Measurements from ENCODE around the gene ZNF165.
"Not testable (repeated sequence)": the region's sequence is repeated elsewhere in the genome, so short reads cannot be mapped to it uniquely, and the experiment has no call there.

The ZNF165 gene

DNA sequence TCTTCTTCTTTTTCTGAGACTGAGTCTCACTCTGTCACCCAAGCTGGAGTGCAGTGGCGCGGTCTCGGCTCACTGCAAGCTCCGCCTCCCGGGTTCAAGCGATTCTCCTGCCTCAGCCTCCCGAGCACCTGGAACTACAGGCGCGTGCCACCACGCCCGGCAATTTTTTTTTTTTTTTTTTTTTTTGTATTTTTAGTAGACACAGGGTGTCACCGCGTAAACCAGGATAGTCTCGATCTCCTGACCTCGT lies at the start of gene ZNF165:
ZNF165 (plus strand) TSS at position 188 of the 250 bp plus-strand sequence. CDS start 4,913 bp downstream, outside the sequence.
- peak within 1 kb of the TSS; percentile 85 to 94 for H3K9ac ChIP-seq (ENCODE audit: low read length in 2 of 2)
- H3K27me3 ChIP-seq (ENCODE audit: control insufficient read depth in 1 of 2, insufficient read depth in 2 of 2, low read length in 2 of 2); H3K4me1 ChIP-seq (ENCODE audit: control insufficient read depth, insufficient read depth, low read length); H3K9me3 ChIP-seq (ENCODE audit: control insufficient read depth in 2 of 2, low read length in 2 of 2); H3K36me3 ChIP-seq (ENCODE audit: control insufficient read depth in 2 of 2, insufficient read depth in 2 of 2, low read length in 2 of 2): not testable (repeated sequence)
- peak within 1 kb of the TSS; percentile 89 to 98 for H3K4me3 ChIP-seq (ENCODE audit: low read length in 2 of 2)
- peak within 1 kb of the TSS; percentile 91 for H3K27ac ChIP-seq (ENCODE audit: low read length)

DNA sequence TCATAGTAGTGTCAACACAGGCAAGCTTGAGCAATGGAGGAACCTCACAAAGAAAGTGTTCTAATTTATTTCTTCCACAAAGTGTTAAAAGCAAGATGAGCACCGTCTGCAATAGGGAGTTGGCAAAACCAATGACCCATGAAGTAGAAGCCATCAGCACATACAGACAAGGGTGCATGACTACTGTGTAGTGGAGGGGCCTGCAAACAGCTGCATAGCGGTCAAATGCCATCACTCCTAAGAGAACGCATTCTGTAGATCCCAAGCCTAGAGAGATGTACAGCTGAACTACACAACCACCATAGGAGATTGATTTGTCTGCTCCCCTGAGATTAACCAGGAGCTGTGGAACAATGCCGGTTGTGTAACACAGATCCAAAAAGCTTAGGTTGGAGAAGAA lies 26.8 kb upstream of the ZNF165 start:
- H3K36me3 ChIP-seq (ENCODE audit: control insufficient read depth in 2 of 2, insufficient read depth in 2 of 2, low read length in 2 of 2) = no peaks in the 10 kb centered on the region
- no peak overlapping the region for H3K4me3 ChIP-seq (ENCODE audit: low read length in 2 of 2)
- H3K27ac ChIP-seq (ENCODE audit: low read length) = no peak overlapping the region
- no peaks in the 10 kb centered on the region for H3K9me3 ChIP-seq (ENCODE audit: control insufficient read depth in 2 of 2, low read length in 2 of 2)
- H3K4me1 ChIP-seq (ENCODE audit: control insufficient read depth, insufficient read depth, low read length) = no peaks in the 10 kb centered on the region
- H3K27me3 ChIP-seq (ENCODE audit: control insufficient read depth in 1 of 2, insufficient read depth in 2 of 2, low read length in 2 of 2) = no peaks in the 10 kb centered on the region
- H3K9ac ChIP-seq (ENCODE audit: low read length in 2 of 2) = no peak overlapping the region

DNA sequence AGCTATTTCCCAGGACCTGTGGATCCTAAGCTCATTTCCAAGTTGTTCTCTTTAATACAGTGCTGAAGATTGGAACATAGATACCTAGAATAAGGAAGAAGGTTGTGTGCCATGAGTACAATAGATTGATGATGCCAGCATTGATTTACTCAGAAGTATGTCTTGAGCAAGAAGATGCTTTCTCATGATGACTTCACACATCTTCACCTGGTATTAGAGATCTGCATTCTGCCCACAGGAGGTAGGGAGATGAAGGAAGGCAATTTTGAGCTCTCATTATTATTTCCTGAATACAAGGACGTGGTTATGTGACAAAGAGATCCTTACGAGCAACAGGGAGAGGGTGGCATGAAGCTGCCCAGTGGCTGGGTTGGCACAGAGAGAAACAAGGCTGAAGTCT lies 20.0 kb upstream of the ZNF165 start:
- Histone ChIP-seq H3K9ac (ENCODE audit: low read length in 2 of 2) (no peak overlapping the region), H3K27me3 (ENCODE audit: control insufficient read depth in 1 of 2, insufficient read depth in 2 of 2, low read length in 2 of 2) (no peaks in the 10 kb centered on the region), H3K9me3 (ENCODE audit: control insufficient read depth in 2 of 2, low read length in 2 of 2) (no peaks in the 10 kb centered on the region), H3K27ac (ENCODE audit: low read length) (no peak overlapping the region), H3K4me3 (ENCODE audit: low read length in 2 of 2) (no peak overlapping the region), H3K4me1 (ENCODE audit: control insufficient read depth, insufficient read depth, low read length) (no peaks in the 10 kb centered on the region), H3K36me3 (ENCODE audit: control insufficient read depth in 2 of 2, insufficient read depth in 2 of 2, low read length in 2 of 2) (no peaks in the 10 kb centered on the region)

DNA sequence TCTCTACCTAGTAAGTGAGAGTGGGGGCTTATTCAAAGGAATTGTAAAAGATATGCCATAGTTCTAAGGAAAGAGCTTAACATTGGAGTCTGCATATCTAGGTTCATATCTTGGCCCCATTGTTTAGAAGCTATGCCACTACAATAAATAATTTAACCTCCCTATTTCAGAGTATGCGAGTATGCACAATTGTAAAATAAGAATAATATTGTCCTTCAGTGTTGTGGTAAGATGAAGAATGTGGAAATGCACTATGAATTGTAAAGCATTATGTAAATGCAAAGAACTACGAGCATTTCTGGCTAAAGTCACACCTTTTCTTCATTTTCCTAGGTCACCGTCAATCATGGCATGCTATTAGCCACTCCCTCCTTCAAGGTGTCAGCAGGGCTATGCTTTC lies 16.1 kb upstream of the ZNF165 start:
- H3K4me1 ChIP-seq (ENCODE audit: control insufficient read depth, insufficient read depth, low read length) = no peaks in the 10 kb centered on the region

DNA sequence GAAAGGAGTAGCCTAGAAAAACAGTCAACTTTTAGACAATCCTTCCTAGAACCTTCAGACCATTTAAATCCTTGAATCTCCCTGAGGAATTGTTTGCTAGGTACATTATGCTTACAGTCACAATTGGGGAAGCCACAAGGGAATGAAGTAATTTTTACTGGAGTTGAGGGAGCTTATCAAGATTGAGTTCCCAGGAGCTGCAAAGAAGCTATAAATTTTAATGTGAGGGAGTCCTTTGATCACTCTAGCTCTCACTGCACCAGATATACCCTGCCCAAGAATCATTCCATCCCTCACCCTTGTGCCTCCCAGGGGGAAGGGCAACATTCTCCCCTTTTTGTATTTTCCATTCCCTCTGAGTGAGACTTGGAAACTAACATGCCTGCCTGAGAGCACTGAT lies 12.3 kb upstream of the ZNF165 start:
- Histone ChIP-seq H3K9me3 (ENCODE audit: control insufficient read depth in 2 of 2, low read length in 2 of 2) (no peaks in the 10 kb centered on the region), H3K9ac (ENCODE audit: low read length in 2 of 2) (no peak overlapping the region), H3K27ac (ENCODE audit: low read length) (no peak overlapping the region), H3K36me3 (ENCODE audit: control insufficient read depth in 2 of 2, insufficient read depth in 2 of 2, low read length in 2 of 2) (no peaks in the 10 kb centered on the region), H3K4me3 (ENCODE audit: low read length in 2 of 2) (no peak overlapping the region), H3K27me3 (ENCODE audit: control insufficient read depth in 1 of 2, insufficient read depth in 2 of 2, low read length in 2 of 2) (peaks cover 0 to 3% of the 10 kb centered on the region in 2 donors), H3K4me1 (ENCODE audit: control insufficient read depth, insufficient read depth, low read length) (no peaks in the 10 kb centered on the region)

More for the DNA sequence above, 16.1 kb upstream of the ZNF165 start:
- no peaks in the 10 kb centered on the region for H3K9me3 ChIP-seq (ENCODE audit: control insufficient read depth in 2 of 2, low read length in 2 of 2)
- H3K36me3 ChIP-seq (ENCODE audit: control insufficient read depth in 2 of 2, insufficient read depth in 2 of 2, low read length in 2 of 2) = no peaks in the 10 kb centered on the region
- H3K4me3 ChIP-seq (ENCODE audit: low read length in 2 of 2) = no peak overlapping the region
- H3K27ac ChIP-seq (ENCODE audit: low read length) = no peak overlapping the region
- H3K27me3 ChIP-seq (ENCODE audit: control insufficient read depth in 1 of 2, insufficient read depth in 2 of 2, low read length in 2 of 2) = no peaks in the 10 kb centered on the region
- H3K9ac ChIP-seq (ENCODE audit: low read length in 2 of 2) = no peak overlapping the region

DNA sequence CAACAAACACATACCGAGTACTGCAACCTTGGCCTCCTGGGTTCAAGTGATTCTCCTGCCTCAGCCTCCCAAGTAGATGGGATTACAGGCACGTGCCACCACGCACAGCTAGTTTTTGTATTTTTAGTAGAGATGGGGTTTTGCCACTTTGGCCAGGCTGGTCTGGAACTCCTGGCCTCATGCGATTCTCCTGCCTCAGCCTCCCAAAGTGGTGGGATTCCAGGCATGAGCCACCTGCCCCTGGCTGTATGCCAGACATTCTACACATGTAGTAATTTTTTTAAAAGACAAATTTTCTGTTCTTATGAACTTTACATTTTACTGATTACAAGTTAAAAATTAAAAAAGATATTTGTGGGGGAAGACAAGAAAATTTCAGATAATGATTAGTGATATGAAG lies 9.4 kb upstream of the ZNF165 start:
- not testable (repeated sequence) for H3K27me3 ChIP-seq (ENCODE audit: control insufficient read depth in 1 of 2, insufficient read depth in 2 of 2, low read length in 2 of 2); H3K4me1 ChIP-seq (ENCODE audit: control insufficient read depth, insufficient read depth, low read length); H3K9ac ChIP-seq (ENCODE audit: low read length in 2 of 2); H3K36me3 ChIP-seq (ENCODE audit: control insufficient read depth in 2 of 2, insufficient read depth in 2 of 2, low read length in 2 of 2); H3K9me3 ChIP-seq (ENCODE audit: control insufficient read depth in 2 of 2, low read length in 2 of 2); H3K4me3 ChIP-seq (ENCODE audit: low read length in 2 of 2); H3K27ac ChIP-seq (ENCODE audit: low read length)

DNA sequence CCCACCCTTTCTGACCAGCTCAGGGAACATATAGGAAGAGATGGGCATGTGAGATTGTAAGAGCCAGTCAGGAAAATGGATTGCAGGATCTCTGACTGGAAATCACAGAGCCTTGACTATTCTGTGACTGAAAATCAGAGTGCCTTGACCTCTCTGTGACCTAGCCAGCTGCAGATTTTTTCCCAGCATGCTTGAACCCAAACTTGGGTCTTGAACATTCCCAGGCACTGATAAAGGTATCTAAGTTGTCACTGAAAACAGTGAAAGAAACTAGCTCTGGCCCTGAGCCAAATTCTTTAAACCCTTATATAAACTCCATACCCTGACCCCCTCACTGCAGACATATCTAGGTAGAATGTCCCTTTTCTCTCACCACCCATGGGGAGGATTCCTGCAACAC lies 2.3 kb upstream of the ZNF165 start:
- no peaks in the 10 kb centered on the region for H3K9me3 ChIP-seq (ENCODE audit: control insufficient read depth in 2 of 2, low read length in 2 of 2)

DNA sequence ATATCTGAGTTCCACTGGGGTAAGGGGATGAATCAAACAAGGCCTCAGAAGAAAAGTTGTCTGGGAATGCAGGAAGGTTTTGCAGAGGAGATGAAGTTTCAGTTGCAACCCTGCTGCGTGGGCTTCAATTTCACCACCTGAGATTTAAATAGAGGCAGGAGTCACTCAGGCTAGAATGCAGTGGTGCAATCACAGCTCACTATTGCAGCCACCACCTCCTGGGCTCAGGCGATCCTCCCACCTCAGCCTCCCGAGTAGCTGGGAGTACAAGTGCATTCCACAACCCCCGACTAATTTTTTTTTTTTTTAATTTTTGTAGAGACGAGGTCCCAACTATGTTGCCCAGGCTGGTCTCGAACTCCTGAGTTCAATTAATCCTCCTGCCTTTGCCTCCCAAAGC lies 1.5 kb upstream of the ZNF165 start:
- Histone ChIP-seq H3K27ac (ENCODE audit: low read length) (no peak overlapping the region), H3K27me3 (ENCODE audit: control insufficient read depth in 1 of 2, insufficient read depth in 2 of 2, low read length in 2 of 2) (no peaks in the 10 kb centered on the region), H3K4me1 (ENCODE audit: control insufficient read depth, insufficient read depth, low read length) (peaks cover 9% of the 10 kb centered on the region), H3K9me3 (ENCODE audit: control insufficient read depth in 2 of 2, low read length in 2 of 2) (no peaks in the 10 kb centered on the region), H3K36me3 (ENCODE audit: control insufficient read depth in 2 of 2, insufficient read depth in 2 of 2, low read length in 2 of 2) (no peaks in the 10 kb centered on the region), H3K9ac (ENCODE audit: low read length in 2 of 2) (no peak overlapping the region), H3K4me3 (ENCODE audit: low read length in 2 of 2) (no peak overlapping the region)

More for the DNA sequence above, 2.3 kb upstream of the ZNF165 start:
- no peak overlapping the region for H3K4me3 ChIP-seq (ENCODE audit: low read length in 2 of 2)
- H3K27ac ChIP-seq (ENCODE audit: low read length) = no peak overlapping the region
- no peak overlapping the region for H3K9ac ChIP-seq (ENCODE audit: low read length in 2 of 2)
- no peaks in the 10 kb centered on the region for H3K27me3 ChIP-seq (ENCODE audit: control insufficient read depth in 1 of 2, insufficient read depth in 2 of 2, low read length in 2 of 2)
- no peaks in the 10 kb centered on the region for H3K36me3 ChIP-seq (ENCODE audit: control insufficient read depth in 2 of 2, insufficient read depth in 2 of 2, low read length in 2 of 2)
- peaks cover 9% of the 10 kb centered on the region for H3K4me1 ChIP-seq (ENCODE audit: control insufficient read depth, insufficient read depth, low read length)

DNA sequence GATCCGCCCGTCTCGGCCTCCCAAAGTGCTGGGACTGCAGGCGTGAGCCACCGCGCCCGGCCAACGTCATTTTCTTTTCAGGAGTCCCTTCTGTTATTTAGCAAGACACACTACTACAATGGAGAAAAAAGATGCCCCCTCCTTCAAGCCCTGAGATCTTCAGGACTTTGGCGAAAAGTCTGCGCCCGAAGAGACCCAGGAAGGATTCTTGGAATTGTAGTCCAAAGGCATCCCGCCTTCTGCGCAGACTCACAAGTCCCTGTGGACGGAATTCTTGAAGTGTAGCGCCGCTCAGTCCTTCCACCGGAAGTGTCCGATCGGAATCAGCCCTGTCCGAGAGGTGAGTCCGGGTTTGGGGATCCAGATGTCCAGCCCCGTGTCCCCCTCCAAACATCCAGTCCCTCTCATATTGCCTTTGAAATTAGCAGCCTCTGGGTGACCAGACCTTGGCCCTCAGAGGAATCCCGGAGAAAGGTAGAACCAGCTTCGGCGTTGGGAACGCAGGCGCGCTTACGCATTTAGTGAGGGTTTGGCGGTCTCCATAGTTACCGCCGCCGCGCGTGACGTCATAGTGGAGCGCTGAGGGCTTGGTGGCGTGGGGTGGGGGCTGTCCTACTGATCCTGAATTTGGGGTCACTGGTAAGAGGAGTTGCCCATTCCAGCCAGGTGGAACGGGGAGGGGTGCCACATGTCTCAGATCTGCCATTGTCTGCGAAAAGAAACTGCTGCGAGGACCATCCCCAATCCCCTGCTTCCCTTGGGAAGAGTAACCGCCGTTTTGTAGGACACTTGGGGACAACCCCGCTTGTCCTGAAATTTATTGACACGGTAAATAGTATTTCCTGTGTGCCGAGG lies 490 bp downstream of the ZNF165 start:
- Histone ChIP-seq H3K27me3 (ENCODE audit: control insufficient read depth in 1 of 2, insufficient read depth in 2 of 2, low read length in 2 of 2) (no peaks in the 10 kb centered on the region), H3K27ac (ENCODE audit: low read length) (peak overlapping the region; percentile 91), H3K9ac (ENCODE audit: low read length in 2 of 2) (peak overlapping the region; percentile 85 to 94), H3K9me3 (ENCODE audit: control insufficient read depth in 2 of 2, low read length in 2 of 2) (no peaks in the 10 kb centered on the region), H3K4me1 (ENCODE audit: control insufficient read depth, insufficient read depth, low read length) (peaks cover 9% of the 10 kb centered on the region), H3K4me3 (ENCODE audit: low read length in 2 of 2) (peak overlapping the region; percentile 89 to 98), H3K36me3 (ENCODE audit: control insufficient read depth in 2 of 2, insufficient read depth in 2 of 2, low read length in 2 of 2) (peaks cover 0 to 3% of the 10 kb centered on the region in 2 donors)

DNA sequence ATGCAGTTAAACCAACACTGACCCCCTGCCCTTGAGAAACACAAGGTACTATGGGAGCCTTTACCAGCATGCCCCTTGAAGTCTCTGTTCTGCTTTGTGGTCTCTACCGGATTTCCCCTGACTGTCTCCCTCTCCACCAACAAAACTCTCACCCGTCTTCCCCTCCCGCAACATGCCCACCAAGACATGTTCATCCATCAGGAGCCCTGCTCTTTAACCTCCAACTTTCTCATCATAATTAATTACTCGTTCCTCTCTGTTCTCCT lies 1.1 kb downstream of the ZNF165 start:
- Histone ChIP-seq H3K36me3 (ENCODE audit: control insufficient read depth in 2 of 2, insufficient read depth in 2 of 2, low read length in 2 of 2) (peaks cover 0 to 3% of the 10 kb centered on the region in 2 donors), H3K4me3 (ENCODE audit: low read length in 2 of 2) (peak overlapping the region; percentile 89 to 98), H3K9me3 (ENCODE audit: control insufficient read depth in 2 of 2, low read length in 2 of 2) (no peaks in the 10 kb centered on the region), H3K27me3 (ENCODE audit: control insufficient read depth in 1 of 2, insufficient read depth in 2 of 2, low read length in 2 of 2) (no peaks in the 10 kb centered on the region), H3K4me1 (ENCODE audit: control insufficient read depth, insufficient read depth, low read length) (peaks cover 9% of the 10 kb centered on the region), H3K9ac (ENCODE audit: low read length in 2 of 2) (peak overlapping the region; percentile 85 to 94), H3K27ac (ENCODE audit: low read length) (peak overlapping the region; percentile 91)

DNA sequence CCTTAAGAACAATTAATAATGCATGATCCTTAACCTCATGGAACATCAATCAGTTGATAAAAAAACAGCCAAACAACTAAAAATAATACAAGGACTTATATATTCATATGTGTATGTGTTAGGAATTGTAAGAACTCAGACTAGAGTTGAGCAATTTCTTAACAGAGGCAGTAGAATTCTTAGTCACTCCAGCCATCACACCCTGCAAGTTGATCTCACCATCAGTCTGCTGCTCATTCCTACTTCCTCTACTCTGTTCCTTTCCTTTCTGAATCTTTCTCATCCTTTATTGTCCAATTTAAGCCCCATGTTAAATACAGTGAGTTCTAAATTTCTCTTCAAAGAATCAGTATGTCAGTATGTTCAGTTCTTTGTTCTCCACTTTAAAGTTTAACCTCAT lies 2.6 kb downstream of the ZNF165 start:
- Histone ChIP-seq H3K4me1 (ENCODE audit: control insufficient read depth, insufficient read depth, low read length) (peaks cover 9% of the 10 kb centered on the region), H3K9me3 (ENCODE audit: control insufficient read depth in 2 of 2, low read length in 2 of 2) (no peaks in the 10 kb centered on the region), H3K4me3 (ENCODE audit: low read length in 2 of 2) (no peak overlapping the region), H3K9ac (ENCODE audit: low read length in 2 of 2) (no peak overlapping the region), H3K27me3 (ENCODE audit: control insufficient read depth in 1 of 2, insufficient read depth in 2 of 2, low read length in 2 of 2) (no peaks in the 10 kb centered on the region), H3K27ac (ENCODE audit: low read length) (no peak overlapping the region), H3K36me3 (ENCODE audit: control insufficient read depth in 2 of 2, insufficient read depth in 2 of 2, low read length in 2 of 2) (peaks cover 0 to 3% of the 10 kb centered on the region in 2 donors)
